DND-41 (cell line): ENCODE data around the gene MAGI1.
A peak's percentile ranks its signal among the peaks of the same experiment; 100 is the strongest.

Source experiments
- ATAC-seq: fragments of 200-7000 bp; cut with Tn5 transposase; 3 replicates; pipeline ENCODE4 v1.9.1; 2021; ENCODE audit warnings: low read depth; ENCODE audit not compliant: insufficient read depth
- DNase-seq: peaks from one replicate; pipeline ENCODE4 v3.0.0-alpha.2; 2020
- H2AFZ ChIP-seq: 2 replicates; pipeline ENCODE4 v1.6.0; 2012; ENCODE audit warnings: low read depth, low read length
- H3K27ac ChIP-seq: 2 replicates; pipeline ENCODE4 v1.5.1; 2012; ENCODE audit warnings: low read length, inconsistent platforms
- H3K27me3 ChIP-seq: fragments of 200-600 bp; sonication (generic); 2 replicates; pipeline ENCODE4 v1.6.0; 2012; ENCODE audit warnings: low read length, mild to moderate bottlenecking, inconsistent platforms; ENCODE audit not compliant: insufficient read depth, poor library complexity
- H3K36me3 ChIP-seq: 2 replicates; pipeline ENCODE4 v1.5.1; 2012; ENCODE audit warnings: low read length, inconsistent platforms; ENCODE audit not compliant: insufficient read depth
- H3K4me1 ChIP-seq: 2 replicates; pipeline ENCODE4 v1.5.1; 2012; ENCODE audit warnings: mild to moderate bottlenecking, low read length; ENCODE audit not compliant: insufficient read depth
- H3K4me2 ChIP-seq: 2 replicates; pipeline ENCODE4 v1.6.0; 2012; ENCODE audit warnings: mild to moderate bottlenecking, moderate library complexity, low read length, inconsistent platforms; ENCODE audit not compliant: insufficient read depth
- H3K4me3 ChIP-seq, 2 experiments: fragments of 200-600 bp in 1 of 2; shearing (Covaris generic) in 1 of 2; 2 replicates each; pipeline ENCODE4 v1.5.1; 2012 to 2016; ENCODE audit warnings: inconsistent platforms in 2 of 2, low read length in 2 of 2, mild to moderate bottlenecking in 2 of 2, low read depth in 1 of 2, moderate library complexity in 1 of 2
- H3K79me2 ChIP-seq: 2 replicates; pipeline ENCODE4 v1.6.0; 2012; ENCODE audit warnings: low read length, inconsistent platforms; ENCODE audit not compliant: insufficient read depth
- H3K9ac ChIP-seq: 2 replicates; pipeline ENCODE4 v1.6.0; 2012; ENCODE audit warnings: low read depth, mild to moderate bottlenecking, inconsistent platforms, low read length, moderate library complexity
- H3K9me3 ChIP-seq: 2 replicates; pipeline ENCODE4 v1.5.1; 2012; ENCODE audit warnings: low read length, moderate library complexity, mild to moderate bottlenecking, inconsistent platforms; ENCODE audit not compliant: insufficient read depth, severe bottlenecking
- H4K20me1 ChIP-seq: 2 replicates; pipeline ENCODE4 v1.6.0; 2012; ENCODE audit warnings: low read length; ENCODE audit not compliant: insufficient read depth
- EZH2 ChIP-seq: IDR thresholded peaks from 3 replicates; pipeline ENCODE4 v1.6.1; 2012; ENCODE audit warnings: borderline replicate concordance, low read depth, mild to moderate bottlenecking, moderate library complexity, low read length, inconsistent platforms; ENCODE audit not compliant: severe bottlenecking
- TF ChIP-seq, protein P1 (sequence below): IDR thresholded peaks from 2 replicates; pipeline ENCODE4 v1.5.1; 2012; ENCODE audit warnings: borderline replicate concordance, low read length, moderate library complexity, mild to moderate bottlenecking; ENCODE audit not compliant: poor library complexity, severe bottlenecking; ENCODE audit errors: extremely low read depth

Gene MAGI1

DNA sequence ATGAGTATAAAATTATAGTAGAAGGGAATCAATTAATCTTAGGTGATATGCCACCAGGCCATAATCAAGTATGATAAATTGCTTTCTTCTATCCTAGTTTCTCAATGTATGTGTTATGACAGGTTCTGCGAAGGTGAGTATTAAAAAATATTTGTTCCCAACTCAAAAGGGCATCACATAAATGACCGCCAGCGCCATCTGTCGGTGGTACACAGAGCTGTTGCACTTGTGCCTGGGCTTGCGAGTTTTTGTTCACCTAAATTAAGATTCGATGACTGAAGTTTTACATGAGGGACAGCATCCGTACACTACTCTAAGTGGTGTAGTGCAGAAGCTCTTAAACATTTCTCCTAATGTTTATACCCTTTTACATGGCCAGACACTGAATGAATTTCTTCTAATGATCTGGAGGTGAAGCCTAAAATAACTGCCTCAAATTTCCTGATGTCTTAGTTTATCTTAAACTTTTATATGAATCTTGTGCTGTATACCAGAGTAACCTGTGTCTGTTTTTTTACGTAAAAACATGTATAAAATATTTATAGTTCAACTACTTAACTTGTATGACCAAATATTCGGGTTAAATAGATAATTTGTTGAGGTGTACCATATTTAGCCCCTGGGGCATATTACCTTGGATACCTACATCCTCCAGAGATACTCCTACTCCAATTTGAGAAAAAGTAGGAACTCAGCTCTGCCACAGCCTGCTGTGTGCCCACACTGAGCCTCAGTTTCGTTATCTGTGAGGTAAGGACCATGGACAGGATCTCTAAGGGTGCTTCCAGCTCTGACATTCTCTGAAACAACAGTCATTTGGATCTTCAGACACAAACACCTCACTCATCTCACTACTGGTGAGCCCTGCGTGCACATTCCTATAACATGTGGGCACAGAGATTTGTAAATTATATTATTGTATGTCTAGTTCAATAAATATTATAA lies 365.6 kb downstream of the MAGI1 start:
- Histone ChIP-seq H3K79me2 (no peaks in the 10 kb centered on the region), H4K20me1 (no peaks in the 10 kb centered on the region), H3K4me3 (no peak overlapping the region), H3K27ac (no peak overlapping the region), H3K36me3 (no peaks in the 10 kb centered on the region), H3K4me2 (no peak overlapping the region), H3K4me1 (no peaks in the 10 kb centered on the region), H3K9me3 (no peaks in the 10 kb centered on the region), H3K27me3 (no peaks in the 10 kb centered on the region), H2AFZ (no peak overlapping the region), H3K9ac (no peak overlapping the region)
- ATAC-seq (no peak), DNase-seq (peak; percentile 24)
- TF ChIP-seq, protein P1, sequence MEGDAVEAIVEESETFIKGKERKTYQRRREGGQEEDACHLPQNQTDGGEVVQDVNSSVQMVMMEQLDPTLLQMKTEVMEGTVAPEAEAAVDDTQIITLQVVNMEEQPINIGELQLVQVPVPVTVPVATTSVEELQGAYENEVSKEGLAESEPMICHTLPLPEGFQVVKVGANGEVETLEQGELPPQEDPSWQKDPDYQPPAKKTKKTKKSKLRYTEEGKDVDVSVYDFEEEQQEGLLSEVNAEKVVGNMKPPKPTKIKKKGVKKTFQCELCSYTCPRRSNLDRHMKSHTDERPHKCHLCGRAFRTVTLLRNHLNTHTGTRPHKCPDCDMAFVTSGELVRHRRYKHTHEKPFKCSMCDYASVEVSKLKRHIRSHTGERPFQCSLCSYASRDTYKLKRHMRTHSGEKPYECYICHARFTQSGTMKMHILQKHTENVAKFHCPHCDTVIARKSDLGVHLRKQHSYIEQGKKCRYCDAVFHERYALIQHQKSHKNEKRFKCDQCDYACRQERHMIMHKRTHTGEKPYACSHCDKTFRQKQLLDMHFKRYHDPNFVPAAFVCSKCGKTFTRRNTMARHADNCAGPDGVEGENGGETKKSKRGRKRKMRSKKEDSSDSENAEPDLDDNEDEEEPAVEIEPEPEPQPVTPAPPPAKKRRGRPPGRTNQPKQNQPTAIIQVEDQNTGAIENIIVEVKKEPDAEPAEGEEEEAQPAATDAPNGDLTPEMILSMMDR: peak; percentile 65
- TF ChIP-seq EZH2: no peak

DNA sequence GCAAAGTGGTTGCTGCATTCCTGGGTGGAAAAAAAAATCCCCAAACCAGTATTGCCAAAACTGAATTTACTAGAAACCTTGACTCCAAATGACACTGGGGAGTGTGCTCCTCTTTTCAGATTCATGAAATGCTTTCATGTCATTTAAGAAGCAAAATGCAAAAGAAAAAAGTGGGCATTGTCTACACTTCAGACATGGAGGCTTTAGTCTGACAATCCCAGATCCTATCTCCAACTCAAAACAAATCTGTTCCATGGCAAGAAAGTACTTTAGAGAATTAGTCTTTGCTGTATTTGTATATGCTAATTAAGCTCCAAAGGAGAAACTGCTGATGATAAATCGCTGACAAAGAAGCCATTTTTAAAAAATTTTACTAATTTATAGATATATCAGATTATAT lies 366.7 kb downstream of the MAGI1 start:
- Histone ChIP-seq H4K20me1 (no peaks in the 10 kb centered on the region), H3K36me3 (no peaks in the 10 kb centered on the region), H3K27me3 (no peaks in the 10 kb centered on the region), H3K4me3 (no peak overlapping the region), H3K4me2 (no peak overlapping the region), H3K9ac (no peak overlapping the region), H3K79me2 (no peaks in the 10 kb centered on the region), H2AFZ (no peak overlapping the region), H3K4me1 (no peaks in the 10 kb centered on the region), H3K27ac (no peak overlapping the region), H3K9me3 (no peaks in the 10 kb centered on the region)
- no peak for DNase-seq
- no peak for ATAC-seq
- no peak for TF ChIP-seq EZH2
- TF ChIP-seq, protein P1: no peak

DNA sequence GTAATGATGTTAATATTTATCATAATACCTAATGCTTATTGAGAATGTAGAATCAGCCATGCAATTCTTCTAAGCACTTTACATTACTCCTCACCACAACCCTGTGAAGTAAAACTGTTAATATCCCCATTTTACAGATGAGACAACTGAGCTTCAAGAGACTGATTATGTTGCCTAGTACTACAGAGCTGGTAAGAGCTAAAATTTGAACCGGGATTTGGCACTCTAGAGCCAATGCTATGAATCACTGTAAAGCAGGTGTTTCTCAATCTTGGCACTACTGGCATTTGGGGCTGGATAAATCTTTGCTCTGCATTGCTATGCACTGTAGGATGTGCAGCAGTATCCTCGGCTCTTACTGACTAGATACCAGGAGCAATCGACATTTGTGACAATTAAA lies 367.7 kb downstream of the MAGI1 start:
- Histone ChIP-seq H3K4me2 (no peak overlapping the region), H3K27me3 (no peaks in the 10 kb centered on the region), H3K36me3 (no peaks in the 10 kb centered on the region), H3K79me2 (no peaks in the 10 kb centered on the region), H3K4me3 (no peak overlapping the region), H3K4me1 (no peaks in the 10 kb centered on the region), H3K9ac (no peak overlapping the region), H3K27ac (no peak overlapping the region), H3K9me3 (no peaks in the 10 kb centered on the region), H4K20me1 (no peaks in the 10 kb centered on the region), H2AFZ (no peak overlapping the region)
- ATAC-seq (no peak), DNase-seq (no peak)
- no peak for TF ChIP-seq EZH2
- TF ChIP-seq, protein P1: no peak
